OCI-LY3 (cell line): ENCODE results near the gene SRPX2.

Source experiments
- EZH2phosphoT487 ChIP-seq: fragments of 200-600 bp; shearing (Covaris generic); IDR thresholded peaks from 2 replicates; pipeline ENCODE4 v1.6.1; 2018; ENCODE audit warnings: antibody characterized with exemption, mixed run types, low read depth
- TF ChIP-seq, protein P1 (sequence below): fragments of 200-600, 300-600 bp; sonication (generic); IDR thresholded peaks from 2 replicates; pipeline ENCODE4 v1.5.1; 2014; ENCODE audit warnings: antibody characterized with exemption, low read length, low read depth

DNA sequence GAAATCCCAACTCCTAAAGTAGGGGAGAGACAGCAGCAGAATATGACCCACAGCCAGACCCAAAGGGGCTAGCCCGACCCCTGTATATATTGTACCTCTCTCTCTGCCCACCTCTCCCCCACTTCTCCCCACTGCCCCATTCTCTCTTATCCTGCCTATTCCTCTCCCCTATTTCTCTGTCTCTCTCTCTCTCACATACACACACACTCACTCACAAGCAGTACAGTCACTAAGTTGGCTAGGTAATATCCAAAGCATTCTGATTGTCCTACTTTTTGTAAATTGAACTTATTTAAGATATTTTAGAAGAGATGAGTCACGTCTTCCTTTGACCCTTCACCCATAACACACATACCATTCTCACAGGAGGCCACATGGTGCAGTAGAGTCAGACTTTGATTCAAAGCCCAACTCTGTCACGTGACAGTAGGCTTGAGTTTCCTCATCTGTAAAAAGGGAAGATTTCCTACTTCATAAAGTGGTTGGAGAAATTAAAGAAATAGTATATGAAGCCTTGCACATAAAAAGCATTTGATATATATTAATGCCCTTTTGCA is 29.5 kb downstream of the SRPX2 start:
- no peak for TF ChIP-seq EZH2phosphoT487
- TF ChIP-seq, protein P1, sequence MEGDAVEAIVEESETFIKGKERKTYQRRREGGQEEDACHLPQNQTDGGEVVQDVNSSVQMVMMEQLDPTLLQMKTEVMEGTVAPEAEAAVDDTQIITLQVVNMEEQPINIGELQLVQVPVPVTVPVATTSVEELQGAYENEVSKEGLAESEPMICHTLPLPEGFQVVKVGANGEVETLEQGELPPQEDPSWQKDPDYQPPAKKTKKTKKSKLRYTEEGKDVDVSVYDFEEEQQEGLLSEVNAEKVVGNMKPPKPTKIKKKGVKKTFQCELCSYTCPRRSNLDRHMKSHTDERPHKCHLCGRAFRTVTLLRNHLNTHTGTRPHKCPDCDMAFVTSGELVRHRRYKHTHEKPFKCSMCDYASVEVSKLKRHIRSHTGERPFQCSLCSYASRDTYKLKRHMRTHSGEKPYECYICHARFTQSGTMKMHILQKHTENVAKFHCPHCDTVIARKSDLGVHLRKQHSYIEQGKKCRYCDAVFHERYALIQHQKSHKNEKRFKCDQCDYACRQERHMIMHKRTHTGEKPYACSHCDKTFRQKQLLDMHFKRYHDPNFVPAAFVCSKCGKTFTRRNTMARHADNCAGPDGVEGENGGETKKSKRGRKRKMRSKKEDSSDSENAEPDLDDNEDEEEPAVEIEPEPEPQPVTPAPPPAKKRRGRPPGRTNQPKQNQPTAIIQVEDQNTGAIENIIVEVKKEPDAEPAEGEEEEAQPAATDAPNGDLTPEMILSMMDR = no peak
